Measurements from ENCODE around the gene OLFM4. TPM values are rescaled to one million over a fixed set of nuclear protein-coding genes. Genes with fewer than 3 reads are reported as not detected.

OLFM4 gene
- total RNA-seq, 1 experiment from 2014 or later: not detected

DNA sequence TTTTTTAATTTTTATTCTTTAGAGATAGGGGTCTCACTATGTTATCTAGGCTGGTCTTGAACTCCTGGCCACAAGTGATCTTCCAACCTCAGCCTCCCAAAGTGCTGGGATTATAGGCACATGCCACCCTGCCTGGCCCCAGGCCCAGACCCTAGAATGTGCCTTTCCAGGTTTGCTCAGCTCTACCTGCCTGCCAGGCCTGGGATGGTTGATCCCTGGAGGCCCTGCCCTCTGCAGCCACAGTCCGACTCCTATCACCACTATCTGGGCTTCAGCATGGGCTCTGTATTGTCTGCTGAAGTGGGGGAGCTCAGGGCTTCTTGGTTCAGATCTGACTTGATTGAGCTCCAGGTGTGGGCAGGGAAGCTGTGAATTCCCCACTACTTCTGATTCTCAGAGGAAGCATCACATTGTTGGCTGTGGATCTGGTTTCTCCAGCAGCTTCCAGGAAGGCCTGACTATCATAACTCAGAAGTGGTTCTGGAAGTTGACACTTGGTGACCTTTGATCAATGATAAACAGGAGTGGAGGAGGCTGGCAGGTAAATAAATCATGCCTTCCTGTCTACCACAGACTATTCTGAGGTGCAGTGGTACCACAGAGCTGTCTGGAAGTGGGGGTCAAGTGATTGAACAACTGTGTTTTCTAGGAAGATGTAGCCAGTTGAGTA, 71.9 kb downstream of the OLFM4 start:
- Histone ChIP-seq H3K27me3 (ENCODE audit: control insufficient read depth, insufficient read depth, low read length) (no peaks in the 10 kb centered on the region), H3K27ac (ENCODE audit: low read length) (no peak overlapping the region), H3K4me3 (ENCODE audit: low read depth in 2 of 2, low read length in 2 of 2) (no peak overlapping the region), H3K4me1 (ENCODE audit: control insufficient read depth, insufficient read depth, low read length) (no peaks in the 10 kb centered on the region), H3K9me3 (ENCODE audit: control insufficient read depth, insufficient read depth, low read depth, low read length) (no peaks in the 10 kb centered on the region), H3K36me3 (ENCODE audit: control insufficient read depth, insufficient read depth, low read length) (no peaks in the 10 kb centered on the region)
- DNase-seq (ENCODE audit: low read depth, low spot score) (no peak), ATAC-seq (no peak)
- intact Hi-C loops (cut with micrococcal nuclease; ENCODE audit: unreplicated experiment): no loop called here
- CTCF ChIA-PET: no interaction called here
- POLR2A ChIA-PET: no interaction called here
- in situ Hi-C loops (cut with HindIII; ENCODE audit: low pct_unique_long_range_greater_than_20kb, low sequenced_read_pairs): no loop called here
- TF ChIP-seq, protein P1, sequence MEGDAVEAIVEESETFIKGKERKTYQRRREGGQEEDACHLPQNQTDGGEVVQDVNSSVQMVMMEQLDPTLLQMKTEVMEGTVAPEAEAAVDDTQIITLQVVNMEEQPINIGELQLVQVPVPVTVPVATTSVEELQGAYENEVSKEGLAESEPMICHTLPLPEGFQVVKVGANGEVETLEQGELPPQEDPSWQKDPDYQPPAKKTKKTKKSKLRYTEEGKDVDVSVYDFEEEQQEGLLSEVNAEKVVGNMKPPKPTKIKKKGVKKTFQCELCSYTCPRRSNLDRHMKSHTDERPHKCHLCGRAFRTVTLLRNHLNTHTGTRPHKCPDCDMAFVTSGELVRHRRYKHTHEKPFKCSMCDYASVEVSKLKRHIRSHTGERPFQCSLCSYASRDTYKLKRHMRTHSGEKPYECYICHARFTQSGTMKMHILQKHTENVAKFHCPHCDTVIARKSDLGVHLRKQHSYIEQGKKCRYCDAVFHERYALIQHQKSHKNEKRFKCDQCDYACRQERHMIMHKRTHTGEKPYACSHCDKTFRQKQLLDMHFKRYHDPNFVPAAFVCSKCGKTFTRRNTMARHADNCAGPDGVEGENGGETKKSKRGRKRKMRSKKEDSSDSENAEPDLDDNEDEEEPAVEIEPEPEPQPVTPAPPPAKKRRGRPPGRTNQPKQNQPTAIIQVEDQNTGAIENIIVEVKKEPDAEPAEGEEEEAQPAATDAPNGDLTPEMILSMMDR (IDR thresholded peaks at IDR 0.05): no peak
- TF ChIP-seq POLR2AphosphoS5 (IDR thresholded peaks at IDR 0.05; ENCODE audit: low read depth, low read length) (no peak), SIN3A (IDR thresholded peaks at IDR 0.05; ENCODE audit: borderline replicate concordance, insufficient read depth, low read depth, low read length) (no peak), TCF7L2 (IDR thresholded peaks at IDR 0.05; ENCODE audit: low read depth, low read length) (no peak)
- TF ChIP-seq, protein P2, sequence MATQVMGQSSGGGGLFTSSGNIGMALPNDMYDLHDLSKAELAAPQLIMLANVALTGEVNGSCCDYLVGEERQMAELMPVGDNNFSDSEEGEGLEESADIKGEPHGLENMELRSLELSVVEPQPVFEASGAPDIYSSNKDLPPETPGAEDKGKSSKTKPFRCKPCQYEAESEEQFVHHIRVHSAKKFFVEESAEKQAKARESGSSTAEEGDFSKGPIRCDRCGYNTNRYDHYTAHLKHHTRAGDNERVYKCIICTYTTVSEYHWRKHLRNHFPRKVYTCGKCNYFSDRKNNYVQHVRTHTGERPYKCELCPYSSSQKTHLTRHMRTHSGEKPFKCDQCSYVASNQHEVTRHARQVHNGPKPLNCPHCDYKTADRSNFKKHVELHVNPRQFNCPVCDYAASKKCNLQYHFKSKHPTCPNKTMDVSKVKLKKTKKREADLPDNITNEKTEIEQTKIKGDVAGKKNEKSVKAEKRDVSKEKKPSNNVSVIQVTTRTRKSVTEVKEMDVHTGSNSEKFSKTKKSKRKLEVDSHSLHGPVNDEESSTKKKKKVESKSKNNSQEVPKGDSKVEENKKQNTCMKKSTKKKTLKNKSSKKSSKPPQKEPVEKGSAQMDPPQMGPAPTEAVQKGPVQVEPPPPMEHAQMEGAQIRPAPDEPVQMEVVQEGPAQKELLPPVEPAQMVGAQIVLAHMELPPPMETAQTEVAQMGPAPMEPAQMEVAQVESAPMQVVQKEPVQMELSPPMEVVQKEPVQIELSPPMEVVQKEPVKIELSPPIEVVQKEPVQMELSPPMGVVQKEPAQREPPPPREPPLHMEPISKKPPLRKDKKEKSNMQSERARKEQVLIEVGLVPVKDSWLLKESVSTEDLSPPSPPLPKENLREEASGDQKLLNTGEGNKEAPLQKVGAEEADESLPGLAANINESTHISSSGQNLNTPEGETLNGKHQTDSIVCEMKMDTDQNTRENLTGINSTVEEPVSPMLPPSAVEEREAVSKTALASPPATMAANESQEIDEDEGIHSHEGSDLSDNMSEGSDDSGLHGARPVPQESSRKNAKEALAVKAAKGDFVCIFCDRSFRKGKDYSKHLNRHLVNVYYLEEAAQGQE (IDR thresholded peaks at IDR 0.05; ENCODE audit: insufficient read depth in 1 of 2, low read depth in 2 of 2, low read length in 1 of 2): no peak
- no TSS peak for BruUV-seq (replicated peaks)

Other genes with a start within 250 kb of the OLFM4 start
- not detected for gene PCDH8, start 180.2 kb upstream of the OLFM4 start, total RNA-seq (2021; ENCODE audit: unreplicated experiment)